H1 (cell line): ENCODE data around the gene SNW1.

ENCODE experiments used
- EP300 ChIP-seq, 2 experiments: IDR thresholded peaks; 1 replicate in 1 of 2; 2 replicates in 1 of 2; pipeline ENCODE4 v1.6.1; 2011 to 2012; ENCODE audit warnings: low read depth in 2 of 2, low read length in 2 of 2, mild to moderate bottlenecking in 2 of 2, borderline replicate concordance in 1 of 2, inconsistent platforms in 1 of 2, moderate library complexity in 1 of 2
- POU5F1 ChIP-seq: IDR thresholded peaks from 2 replicates; pipeline ENCODE4 v1.6.1; 2011; ENCODE audit warnings: low read depth, mild to moderate bottlenecking, low read length, moderate library complexity
- RAD21 ChIP-seq, 2 experiments: IDR thresholded peaks in 1 of 2; conservative IDR thresholded peaks in 1 of 2; 2 replicates each; pipeline ENCODE4 v1.6.1; 2011; ENCODE audit warnings: low read depth in 2 of 2, low read length in 2 of 2, improper control_type of control experiment in 1 of 2, inconsistent platforms in 1 of 2, mild to moderate bottlenecking in 1 of 2, moderate library complexity in 1 of 2
- TF ChIP-seq, protein P1 (sequence below): IDR thresholded peaks from 2 replicates; pipeline ENCODE4 v1.6.1; 2011; ENCODE audit warnings: low read length, improper control_type of control experiment
- TF ChIP-seq, protein P2 (sequence below), 3 experiments: IDR thresholded peaks; 1 replicate in 2 of 3; 2 replicates in 1 of 3; pipeline versions ENCODE4 v1.5.1 to v1.6.1; 2011; ENCODE audit warnings: low read length in 3 of 3, mild to moderate bottlenecking in 3 of 3, inconsistent platforms in 2 of 3, low read depth in 1 of 3, moderate library complexity in 1 of 3; ENCODE audit not compliant: insufficient read depth in 1 of 3; ENCODE audit errors: control extremely low read depth in 1 of 3

DNA sequence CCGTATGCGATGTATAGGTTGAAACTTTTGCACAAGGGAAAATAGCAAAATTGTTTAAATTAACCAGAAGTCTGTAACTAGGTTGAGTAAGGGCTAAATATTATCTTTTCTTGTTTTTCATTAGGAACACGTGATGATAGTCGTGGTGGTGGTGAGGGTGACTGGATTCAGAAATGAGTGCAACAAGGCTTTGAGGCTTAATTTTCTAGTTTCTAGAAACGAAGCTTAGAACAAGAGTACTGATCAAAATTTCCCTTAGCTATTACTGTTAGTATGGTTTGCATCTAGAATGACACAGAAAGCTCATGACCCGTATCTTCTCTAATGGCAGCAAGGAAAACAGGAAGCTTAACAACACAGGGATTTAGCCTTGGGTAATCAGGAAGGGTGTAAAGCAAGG is 46.0 kb downstream of the SNW1 start:
- no peak for TF ChIP-seq RAD21 (IDR thresholded peaks at IDR 0.05 in 1 of 2, conservative IDR thresholded peaks at IDR 0.05 in 1 of 2; ENCODE audit: low read depth in 2 of 2, low read length in 2 of 2)
- TF ChIP-seq, protein P1, sequence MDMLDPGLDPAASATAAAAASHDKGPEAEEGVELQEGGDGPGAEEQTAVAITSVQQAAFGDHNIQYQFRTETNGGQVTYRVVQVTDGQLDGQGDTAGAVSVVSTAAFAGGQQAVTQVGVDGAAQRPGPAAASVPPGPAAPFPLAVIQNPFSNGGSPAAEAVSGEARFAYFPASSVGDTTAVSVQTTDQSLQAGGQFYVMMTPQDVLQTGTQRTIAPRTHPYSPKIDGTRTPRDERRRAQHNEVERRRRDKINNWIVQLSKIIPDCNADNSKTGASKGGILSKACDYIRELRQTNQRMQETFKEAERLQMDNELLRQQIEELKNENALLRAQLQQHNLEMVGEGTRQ: no peak
- TF ChIP-seq, protein P2, sequence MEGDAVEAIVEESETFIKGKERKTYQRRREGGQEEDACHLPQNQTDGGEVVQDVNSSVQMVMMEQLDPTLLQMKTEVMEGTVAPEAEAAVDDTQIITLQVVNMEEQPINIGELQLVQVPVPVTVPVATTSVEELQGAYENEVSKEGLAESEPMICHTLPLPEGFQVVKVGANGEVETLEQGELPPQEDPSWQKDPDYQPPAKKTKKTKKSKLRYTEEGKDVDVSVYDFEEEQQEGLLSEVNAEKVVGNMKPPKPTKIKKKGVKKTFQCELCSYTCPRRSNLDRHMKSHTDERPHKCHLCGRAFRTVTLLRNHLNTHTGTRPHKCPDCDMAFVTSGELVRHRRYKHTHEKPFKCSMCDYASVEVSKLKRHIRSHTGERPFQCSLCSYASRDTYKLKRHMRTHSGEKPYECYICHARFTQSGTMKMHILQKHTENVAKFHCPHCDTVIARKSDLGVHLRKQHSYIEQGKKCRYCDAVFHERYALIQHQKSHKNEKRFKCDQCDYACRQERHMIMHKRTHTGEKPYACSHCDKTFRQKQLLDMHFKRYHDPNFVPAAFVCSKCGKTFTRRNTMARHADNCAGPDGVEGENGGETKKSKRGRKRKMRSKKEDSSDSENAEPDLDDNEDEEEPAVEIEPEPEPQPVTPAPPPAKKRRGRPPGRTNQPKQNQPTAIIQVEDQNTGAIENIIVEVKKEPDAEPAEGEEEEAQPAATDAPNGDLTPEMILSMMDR (IDR thresholded peaks at IDR 0.05; ENCODE audit: control extremely low read depth in 1 of 3, insufficient read depth in 1 of 3, low read depth in 1 of 3, low read length in 3 of 3): no peak
- TF ChIP-seq POU5F1: no peak
- TF ChIP-seq EP300 (IDR thresholded peaks at IDR 0.05; ENCODE audit: borderline replicate concordance in 1 of 2, low read depth in 2 of 2, low read length in 2 of 2): no peak
